ENCODE measurements around the gene ALDH1A3.

DNA sequence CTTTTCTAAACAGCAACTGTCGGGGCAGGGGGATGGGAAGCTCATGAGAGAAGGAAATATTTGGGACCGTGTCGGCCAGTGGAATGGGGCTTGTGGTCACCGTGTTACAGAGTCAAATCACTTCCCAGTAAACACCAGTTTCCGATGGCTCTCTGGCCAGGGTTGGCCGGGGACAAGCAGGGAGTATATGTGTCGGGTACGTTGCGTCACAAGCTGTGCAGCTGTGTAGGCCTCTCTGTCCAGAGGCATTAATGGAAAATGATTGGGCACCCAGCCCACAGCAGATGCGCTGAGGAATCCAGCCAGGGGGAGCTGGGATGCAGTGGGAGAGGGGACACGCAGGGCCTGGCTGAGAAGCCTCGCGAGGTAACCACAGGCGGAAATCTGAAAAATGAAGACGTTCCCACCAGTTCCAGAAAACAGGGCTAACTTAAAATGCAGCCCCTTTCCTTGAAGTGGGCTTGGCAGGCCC lies 15.8 kb upstream of the ALDH1A3 start:
- TF ChIP-seq, protein P1, sequence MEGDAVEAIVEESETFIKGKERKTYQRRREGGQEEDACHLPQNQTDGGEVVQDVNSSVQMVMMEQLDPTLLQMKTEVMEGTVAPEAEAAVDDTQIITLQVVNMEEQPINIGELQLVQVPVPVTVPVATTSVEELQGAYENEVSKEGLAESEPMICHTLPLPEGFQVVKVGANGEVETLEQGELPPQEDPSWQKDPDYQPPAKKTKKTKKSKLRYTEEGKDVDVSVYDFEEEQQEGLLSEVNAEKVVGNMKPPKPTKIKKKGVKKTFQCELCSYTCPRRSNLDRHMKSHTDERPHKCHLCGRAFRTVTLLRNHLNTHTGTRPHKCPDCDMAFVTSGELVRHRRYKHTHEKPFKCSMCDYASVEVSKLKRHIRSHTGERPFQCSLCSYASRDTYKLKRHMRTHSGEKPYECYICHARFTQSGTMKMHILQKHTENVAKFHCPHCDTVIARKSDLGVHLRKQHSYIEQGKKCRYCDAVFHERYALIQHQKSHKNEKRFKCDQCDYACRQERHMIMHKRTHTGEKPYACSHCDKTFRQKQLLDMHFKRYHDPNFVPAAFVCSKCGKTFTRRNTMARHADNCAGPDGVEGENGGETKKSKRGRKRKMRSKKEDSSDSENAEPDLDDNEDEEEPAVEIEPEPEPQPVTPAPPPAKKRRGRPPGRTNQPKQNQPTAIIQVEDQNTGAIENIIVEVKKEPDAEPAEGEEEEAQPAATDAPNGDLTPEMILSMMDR (IDR thresholded peaks at IDR 0.05), result no peak
- TF ChIP-seq POLR2AphosphoS5 (IDR thresholded peaks at IDR 0.05), result peak in 2 of 3 donors; percentile 24 to 29
